T47D (cell line): Measurements from ENCODE around the gene MMP23B.
"Not testable (repeated sequence)": the region's sequence is repeated elsewhere in the genome, so short reads cannot be mapped to it uniquely, and the experiment has no call there.

Experiments used
- DNase-seq, 2 experiments: peaks; one replicate each; pipeline versions ENCODE4 v3.0.0 to v3.0.0-alpha.2; 2011 to 2012; ENCODE audit warnings: low read depth in 1 of 2, low spot score in 1 of 2
- JUND ChIP-seq: IDR thresholded peaks from 2 replicates; pipeline ENCODE4 v1.6.1; 2012; ENCODE audit warnings: low read depth
- in situ Hi-C: cut with HindIII; loops from 2 replicates; pipeline ENCODE4 v1.10.0; 2016; ENCODE audit warnings: low sequenced_read_pairs, low pct_unique_long_range_greater_than_20kb

MMP23B gene

GRCh38 chr1:1626207-1627141, 5.5 kb upstream of the MMP23B start:
- in situ Hi-C loops = no loop called here
- TF ChIP-seq JUND = no peak
- no peak for DNase-seq

- DNase-seq = no peak
- TF ChIP-seq JUND = no peak
- in situ Hi-C loops = no loop called here
Measured at GRCh38 chr1:1627261-1627828, 4.6 kb upstream of the MMP23B start.

- TF ChIP-seq JUND = no peak
- in situ Hi-C loops = no loop called here
- DNase-seq = no peak
Measured at GRCh38 chr1:1627829-1628753, 3.9 kb upstream of the MMP23B start.

- no peak for TF ChIP-seq JUND
- in situ Hi-C loops = no loop called here
- DNase-seq = no peak
Measured at GRCh38 chr1:1628754-1629429, 3.1 kb upstream of the MMP23B start.

- TF ChIP-seq JUND = no peak
- in situ Hi-C loops = no loop called here
- no peak for DNase-seq
Measured at GRCh38 chr1:1629430-1630190, 2.4 kb upstream of the MMP23B start.

- no peak for TF ChIP-seq JUND
- DNase-seq = no peak
Measured at GRCh38 chr1:1630191-1630964, 1.6 kb upstream of the MMP23B start.

GRCh38 chr1:1630965-1631781, 800 bp upstream of the MMP23B start:
- in situ Hi-C loops = no loop called here
- TF ChIP-seq JUND = no peak
- DNase-seq = no peak

More at GRCh38 chr1:1630191-1630964, 1.6 kb upstream of the MMP23B start:
- in situ Hi-C loops = no loop called here

GRCh38 chr1:1633409-1633808, 1.4 kb downstream of the MMP23B start:
- in situ Hi-C loops, DNase-seq: not testable (repeated sequence)

GRCh38 chr1:1634613-1635012, 2.6 kb downstream of the MMP23B start:
- DNase-seq, in situ Hi-C loops: not testable (repeated sequence)

GRCh38 chr1:1636621-1637478, 4.9 kb downstream of the MMP23B start:
- in situ Hi-C loops, DNase-seq: not testable (repeated sequence)

- DNase-seq, in situ Hi-C loops: not testable (repeated sequence)
Measured at GRCh38 chr1:1637479-1637875, 5.5 kb downstream of the MMP23B start.

GRCh38 chr1:1638528-1638927, 6.6 kb downstream of the MMP23B start:
- in situ Hi-C loops, DNase-seq: not testable (repeated sequence)

GRCh38 chr1:1639368-1639767, 7.4 kb downstream of the MMP23B start:
- in situ Hi-C loops, DNase-seq: not testable (repeated sequence)

GRCh38 chr1:1640081-1640480, 8.1 kb downstream of the MMP23B start:
- in situ Hi-C loops, DNase-seq: not testable (repeated sequence)
